NCI-H345 treated with DMSO at 0.1 percent for 48 hours (cell line): ENCODE measurements around the gene MITF.
"Not testable (repeated sequence)": the region's sequence is repeated elsewhere in the genome, so short reads cannot be mapped to it uniquely, and the experiment has no call there.

ENCODE experiments used
- DNase-seq: peaks from one replicate; lab custom pipeline; 2025; ENCODE audit not compliant: unreplicated experiment; lab: John Stamatoyannopoulos, UW

MITF gene

DNA sequence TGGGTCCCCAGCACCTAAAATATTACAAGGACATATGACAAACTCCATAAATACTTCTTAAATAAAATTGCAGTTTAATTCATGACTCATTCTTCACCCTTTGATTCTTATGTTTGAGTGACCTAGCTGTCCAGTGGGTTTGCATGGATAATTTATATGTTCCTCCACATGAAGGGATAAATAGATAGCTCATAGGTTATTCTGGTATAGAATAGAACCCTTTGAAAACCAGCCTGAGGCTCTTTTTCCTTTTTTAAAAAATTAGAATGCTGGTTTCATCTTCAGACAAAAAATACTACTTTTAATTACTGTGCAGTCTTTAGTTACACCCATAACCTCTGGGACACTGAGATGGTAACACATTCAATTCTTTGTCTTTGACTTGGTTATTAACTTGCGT lies 163.1 kb downstream of the MITF start:
- DNase-seq = no peak

DNA sequence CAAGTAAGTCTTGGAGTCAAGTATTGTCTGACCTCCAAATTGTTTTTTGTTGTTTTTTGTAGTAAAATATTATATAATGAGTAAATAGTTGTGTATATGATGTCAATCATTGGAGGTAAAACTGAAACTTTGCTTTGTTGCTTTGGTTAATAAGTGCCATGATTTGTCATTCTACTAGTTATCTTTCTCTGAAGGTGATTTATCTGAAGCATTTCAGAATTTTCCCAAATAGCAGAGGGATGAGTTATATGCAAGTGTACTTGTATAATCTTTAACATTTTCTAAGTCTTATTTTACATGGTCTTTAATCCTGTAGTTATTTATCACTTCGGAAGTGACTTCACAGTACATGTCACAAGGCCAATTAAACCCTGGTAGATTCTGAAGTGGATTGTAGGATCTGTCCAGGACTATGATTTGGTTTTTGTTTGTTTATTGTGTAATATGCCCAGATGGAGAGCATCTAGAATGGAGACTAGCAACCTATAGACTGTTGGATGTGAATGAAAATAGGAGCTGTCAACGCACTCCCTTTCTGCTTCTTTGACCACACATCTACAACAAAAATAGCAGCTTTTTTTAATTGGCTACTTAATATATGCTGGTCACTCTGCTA lies 167.2 kb downstream of the MITF start:
- no peak for DNase-seq

- no peak for DNase-seq
Observed at GRCh38 chr3:69907554-69907953, 168.3 kb downstream of the MITF start.

DNA sequence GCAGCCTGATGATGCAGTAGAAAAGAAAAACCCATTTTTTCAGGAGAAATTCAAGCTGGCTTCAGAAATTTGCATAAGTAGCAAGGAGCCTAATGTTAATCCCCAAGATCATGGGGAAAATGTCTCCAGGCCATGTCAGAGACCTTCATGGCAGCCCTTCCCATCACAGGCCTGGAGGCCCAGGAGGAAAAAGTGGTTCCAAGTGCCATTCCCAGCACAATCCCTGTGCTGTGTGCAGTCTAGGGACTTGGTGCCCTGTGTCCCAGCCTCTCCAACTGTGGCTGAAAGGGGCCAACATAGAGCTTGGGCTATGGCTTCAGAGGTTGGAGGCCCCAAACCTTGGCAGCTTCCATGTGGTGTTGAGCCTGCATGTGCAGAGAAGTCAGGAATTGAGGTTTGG lies 170.6 kb downstream of the MITF start:
- DNase-seq = not testable (repeated sequence)

DNA sequence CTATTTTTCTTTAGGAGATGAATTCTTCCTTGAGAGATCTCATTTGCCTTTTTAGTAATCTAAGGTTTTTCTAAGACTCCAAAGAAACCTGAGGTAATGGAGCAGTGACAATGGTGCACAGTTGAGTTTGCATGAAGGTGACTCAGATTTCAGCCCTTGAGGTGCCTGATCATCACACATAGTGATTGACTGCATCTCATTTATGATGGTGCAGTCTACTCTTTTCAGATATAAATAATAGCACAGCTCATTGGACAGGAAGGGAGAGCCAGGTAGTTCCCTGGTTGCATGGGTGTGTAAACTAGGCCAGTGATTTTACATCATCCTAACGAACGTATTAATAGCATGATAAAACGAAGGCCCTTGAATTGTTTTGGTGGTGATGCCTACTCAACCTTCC lies 174.2 kb downstream of the MITF start:
- DNase-seq = no peak

GRCh38 chr3:69914395-69914794 lies 175.1 kb downstream of the MITF start:
- DNase-seq = no peak

DNA sequence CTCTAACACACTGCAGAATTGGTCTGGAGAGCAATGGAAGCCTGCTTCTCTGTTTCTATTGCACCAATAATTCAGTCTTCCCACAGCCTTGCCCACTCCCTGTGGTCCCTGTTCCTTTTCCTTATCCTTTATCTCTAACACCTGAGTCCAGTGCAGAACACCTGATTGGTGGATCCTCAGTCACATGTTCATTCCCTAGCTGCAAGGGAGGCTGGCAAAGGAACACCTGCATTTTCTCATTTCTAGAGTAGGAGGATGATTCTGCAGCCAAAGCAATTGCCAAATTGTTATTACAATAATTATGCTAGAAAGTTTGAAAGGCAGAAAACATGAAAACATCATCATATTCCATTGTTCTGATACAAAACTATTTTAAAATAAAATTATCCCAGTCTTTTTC lies 176.5 kb downstream of the MITF start:
- DNase-seq = no peak

- not testable (repeated sequence) for DNase-seq
Observed at GRCh38 chr3:69920009-69920408, 180.7 kb downstream of the MITF start.

DNA sequence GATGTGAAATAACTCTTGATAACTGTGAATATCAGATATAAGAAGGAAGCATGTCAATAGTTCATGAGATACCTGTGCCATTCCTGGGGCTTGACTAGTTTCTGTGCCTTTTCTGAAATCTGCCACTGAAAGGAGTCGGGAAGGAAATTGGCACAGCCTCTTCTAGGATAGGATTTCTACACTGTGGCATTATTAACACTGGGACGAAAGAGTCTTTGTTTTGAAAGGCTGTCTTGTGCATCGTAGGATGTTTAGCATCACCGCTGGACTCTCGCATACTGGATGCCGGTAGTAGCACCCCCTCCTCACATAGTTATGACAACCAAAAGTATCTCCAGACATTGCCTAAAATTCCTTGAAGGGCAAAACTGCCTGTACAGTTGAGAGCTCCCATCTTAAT lies 182.4 kb downstream of the MITF start:
- DNase-seq = no peak

DNA sequence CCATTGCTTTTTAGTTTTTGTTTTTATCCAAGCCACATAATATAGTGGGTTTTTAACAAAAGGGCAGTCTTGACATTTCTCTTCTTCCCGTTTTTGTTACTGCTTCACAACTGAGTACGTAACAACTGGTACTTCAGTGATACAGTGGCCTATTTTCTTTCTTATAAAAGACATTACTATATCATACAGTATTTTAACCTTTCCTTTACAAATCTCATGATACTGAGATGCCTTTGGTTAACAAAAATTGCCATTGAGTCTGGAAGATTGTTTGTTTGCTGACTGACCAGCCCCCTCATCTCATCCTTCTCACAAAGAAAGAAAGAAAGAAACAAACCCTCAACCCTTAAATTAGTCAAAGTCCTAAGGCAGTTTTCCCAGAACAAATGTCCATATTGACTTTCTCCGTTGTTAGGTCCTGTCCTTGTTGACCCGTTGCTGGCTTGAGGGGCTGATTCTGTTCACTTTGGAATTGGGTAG lies 183.3 kb downstream of the MITF start:
- DNase-seq = no peak

DNA sequence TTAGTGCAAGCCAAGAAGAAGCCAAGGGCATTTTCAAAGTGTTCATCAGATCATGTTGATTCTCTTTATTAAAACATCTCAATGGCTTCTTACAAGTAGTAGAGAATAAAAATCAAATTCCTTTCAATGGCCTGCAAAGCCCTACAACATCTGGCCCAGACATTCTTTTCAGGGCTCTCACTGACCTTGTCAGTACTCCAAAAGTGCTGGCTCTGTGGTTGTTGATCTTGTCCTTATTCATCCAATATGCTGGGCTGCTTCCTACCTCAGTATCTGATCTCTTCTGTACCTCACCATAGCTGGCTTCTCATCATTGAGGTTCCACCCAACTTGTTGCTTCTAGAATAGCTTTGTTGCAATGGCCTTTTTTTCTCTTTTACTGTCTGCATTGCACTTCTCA lies 186.2 kb downstream of the MITF start:
- DNase-seq = no peak

GRCh38 chr3:69926385-69926784 lies 187.1 kb downstream of the MITF start:
- DNase-seq = no peak

- DNase-seq = no peak
Observed at GRCh38 chr3:69927571-69927970, 188.3 kb downstream of the MITF start.

- no peak for DNase-seq
Observed at GRCh38 chr3:69929019-69929418, 189.8 kb downstream of the MITF start.

- no peak for DNase-seq
Observed at GRCh38 chr3:69930564-69930963, 191.3 kb downstream of the MITF start.

GRCh38 chr3:69932087-69932486 lies 192.8 kb downstream of the MITF start:
- no peak for DNase-seq

GRCh38 chr3:69932501-69932900 lies 193.2 kb downstream of the MITF start:
- DNase-seq = no peak

- no peak for DNase-seq
Observed at GRCh38 chr3:69934398-69934797, 195.1 kb downstream of the MITF start.

DNA sequence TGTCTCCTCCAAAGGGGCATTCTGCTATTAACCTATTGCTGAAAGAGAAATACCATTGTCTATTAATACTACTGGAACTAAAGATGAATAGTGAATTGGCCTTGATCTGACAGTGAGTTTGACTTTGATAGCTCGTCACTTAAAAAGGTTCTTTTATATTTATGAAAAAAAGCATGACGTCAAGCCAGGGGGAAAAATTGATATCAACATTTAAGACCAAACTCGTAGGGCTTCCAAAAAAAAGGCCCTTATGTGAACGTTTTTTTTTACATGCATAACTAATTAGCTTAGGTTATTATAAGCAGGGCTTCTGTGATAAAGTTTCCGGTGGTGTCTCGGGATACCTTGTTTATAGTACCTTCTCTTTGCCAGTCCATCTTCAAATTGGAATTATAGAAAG lies 197.0 kb downstream of the MITF start:
- no peak for DNase-seq

- DNase-seq = no peak
Observed at GRCh38 chr3:69938061-69938460, 198.8 kb downstream of the MITF start.

GRCh38 chr3:69938931-69939330 lies 199.7 kb downstream of the MITF start:
- DNase-seq = no peak

DNA sequence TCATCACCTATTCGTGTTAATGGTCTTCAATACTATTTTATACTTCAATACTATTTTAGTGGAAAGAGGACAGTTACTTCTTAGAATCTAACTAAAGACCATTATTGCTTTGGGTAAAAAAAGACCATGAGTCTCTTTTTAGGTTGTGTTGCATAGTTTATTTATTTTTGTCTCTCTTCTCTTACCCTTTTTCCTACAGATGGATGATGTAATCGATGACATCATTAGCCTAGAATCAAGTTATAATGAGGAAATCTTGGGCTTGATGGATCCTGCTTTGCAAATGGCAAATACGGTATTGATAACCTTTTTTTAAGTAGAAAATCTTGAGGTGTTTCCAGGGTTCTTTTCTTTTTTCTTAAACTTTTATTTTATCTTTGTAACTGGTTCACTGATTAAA lies 201.8 kb downstream of the MITF start:
- DNase-seq = no peak

GRCh38 chr3:69941439-69942176 lies 202.3 kb downstream of the MITF start:
- DNase-seq = no peak
